HepG2 (cell line): ENCODE measurements around the gene RPL31. TPM values are rescaled to one million over a fixed set of nuclear protein-coding genes. Genes with fewer than 3 reads are reported as not detected.
A peak's percentile ranks its signal among the peaks of the same experiment; 100 is the strongest.

ENCODE experiments used
- ATAC-seq: fragments of 200-7000 bp; cut with Tn5 transposase; 3 replicates; pipeline ENCODE4 v1.9.1; 2020; ENCODE audit warnings: mild to moderate bottlenecking, moderate library complexity
- BruUV-seq: library from RNA; stranded (reverse); fragments of 400-500 nt; replicated peaks from 2 replicates; lab custom pipeline; 2021; lab: Mats Ljungman, UMichigan
- CTCF ChIA-PET: fragments of 300-600 bp; formaldehyde crosslinking; extraction: SDS; loops from one replicate; lab custom pipeline; 2021; ENCODE audit warnings: low total read pairs, inconsistent platforms, low intra/inter-chr PET ratio; lab: Yijun Ruan, JAX
- POLR2A ChIA-PET: fragments of 350-600 bp; sonication (Branson Sonifier 250); formaldehyde crosslinking; loops from one replicate; lab custom pipeline; 2020; ENCODE audit warnings: antibody characterized with exemption, inconsistent platforms; lab: Yijun Ruan, JAX
- DNase-seq: peaks from one replicate; pipeline ENCODE4 v3.0.0-alpha.2; 2015; ENCODE audit warnings: low spot score
- FAIRE-seq: peaks from 3 replicates; lab custom pipeline; 2011; peaks lifted over from hg19 to GRCh38; lab: Jason Lieb, UNC
- H2AFZ ChIP-seq: one replicate; pipeline ENCODE4 v1.6.1; 2011; ENCODE audit warnings: low read length, inconsistent platforms
- H3K27ac ChIP-seq: fragments of 300-600 bp; 3 replicates; pipeline ENCODE4 v1.8.0; 2011; ENCODE audit warnings: mixed run types, mild to moderate bottlenecking, mixed read lengths, low read length, inconsistent platforms; ENCODE audit not compliant: insufficient read depth; ENCODE audit errors: extremely low read length
- H3K27me3 ChIP-seq, 2 experiments: fragments of 200-600 bp in 1 of 2; 2 replicates in 1 of 2; 3 replicates in 1 of 2; pipeline versions ENCODE4 v1.6.0 to v1.8.0; 2011; ENCODE audit warnings: low read length in 2 of 2, mild to moderate bottlenecking in 2 of 2, moderate library complexity in 2 of 2, inconsistent platforms in 1 of 2; ENCODE audit not compliant: insufficient read depth in 2 of 2, control insufficient read depth in 1 of 2
- H3K36me3 ChIP-seq, 2 experiments: fragments of 200-600 bp in 1 of 2; replicated peaks in 1 of 2; 2 replicates in 1 of 2; 3 replicates in 1 of 2; pipeline versions ENCODE4 v1.5.1 to v1.8.0; 2011; ENCODE audit warnings: low read length in 2 of 2, inconsistent platforms in 1 of 2; ENCODE audit not compliant: insufficient read depth in 2 of 2, control insufficient read depth in 1 of 2
- H3K4me1 ChIP-seq: 2 replicates; pipeline ENCODE4 v1.5.1; 2012; ENCODE audit warnings: low read length, inconsistent platforms; ENCODE audit not compliant: insufficient read depth
- H3K4me2 ChIP-seq: 2 replicates; pipeline ENCODE4 v1.6.0; 2011; ENCODE audit warnings: low read depth, low read length, inconsistent platforms
- H3K4me3 ChIP-seq, 3 experiments: fragments of 200-600 bp in 1 of 3; sonication (generic), shearing (Covaris generic) in 1 of 3; replicated peaks in 1 of 3; 2 replicates each; pipeline ENCODE4 v1.5.1; 2011 to 2016; ENCODE audit warnings: low read length in 3 of 3, inconsistent platforms in 2 of 3, low read depth in 2 of 3, mild to moderate bottlenecking in 2 of 3, control low read depth in 1 of 3, mixed read lengths in 1 of 3; ENCODE audit not compliant: insufficient read depth in 1 of 3
- H3K79me2 ChIP-seq: one replicate; pipeline ENCODE4 v1.6.1; 2011; ENCODE audit warnings: low read length, inconsistent platforms; ENCODE audit not compliant: insufficient read depth
- H3K9ac ChIP-seq: 2 replicates; pipeline ENCODE4 v1.6.0; 2011; ENCODE audit warnings: mild to moderate bottlenecking, low read depth, low read length, inconsistent platforms; ENCODE audit not compliant: insufficient read depth
- H3K9me3 ChIP-seq: 2 replicates; pipeline ENCODE4 v1.5.1; 2012; ENCODE audit warnings: mild to moderate bottlenecking, low read length
- H4K20me1 ChIP-seq: 2 replicates; pipeline ENCODE4 v1.6.0; 2011; ENCODE audit warnings: inconsistent platforms, mild to moderate bottlenecking, low read length, moderate library complexity; ENCODE audit not compliant: insufficient read depth
- AGO2 ChIP-seq: fragments of 200-400 bp; formaldehyde crosslinking; optimal IDR thresholded peaks from 2 replicates; pipeline ENCODE3; 2017; ENCODE audit warnings: mild to moderate bottlenecking, low read depth, low read length, moderate library complexity
- POLR2G ChIP-seq: fragments of 200-400 bp; formaldehyde crosslinking; IDR thresholded peaks from 2 replicates; pipeline ENCODE4 v1.6.1; 2018; ENCODE audit warnings: mild to moderate bottlenecking, low read depth, low read length, moderate library complexity
- ZSCAN12 ChIP-seq: sonication (generic); formaldehyde crosslinking; IDR thresholded peaks from 2 replicates; pipeline ENCODE4 v1.9.0; 2021; ENCODE audit warnings: mild to moderate bottlenecking, missing genetic modification reagents
- WGBS: methylation state at CpG from one replicate; pipeline ENCODE4 v1.1.6; 2017; ENCODE audit warnings: low lambda C conversion rate; 5-methylcytosine and 5-hydroxymethylcytosine counted together
- in situ Hi-C: cut with HindIII; loops from 2 replicates; pipeline ENCODE4 v1.10.0; 2017; ENCODE audit warnings: low pct_unique_long_range_greater_than_20kb; ENCODE audit not compliant: extremely low pct_ligation_motif_present
- intact Hi-C: fragments of 100-400 bp; cut with micrococcal nuclease; formaldehyde crosslinking; loops from one replicate; pipeline ENCODE4 v1.10.0; 2022; ENCODE audit not compliant: unreplicated experiment
- polyA plus RNA-seq, 8 experiments: library from polyadenylated mRNA; depleted of rRNA in 3 of 8; stranded (reverse) in 7 of 8; unstranded in 1 of 8; fragments of >200 nt; fragmentation: Illumina TruSeq in 4 of 8; extraction: Trizol in 4 of 8; gene quantifications; 2 replicates each; pipeline versions ENCODE4 v1.2.1 to v1.2.3, GENCODE V29; 2011 to 2016; ENCODE audit warnings: low read depth in 4 of 8, missing spikeins in 1 of 8, mixed read lengths in 1 of 8; ENCODE audit not compliant: insufficient read depth in 1 of 8
- total RNA-seq, 5 experiments: library from RNA; depleted of rRNA; stranded (reverse); fragments of >200 nt; fragmentation: Illumina TruSeq; extraction: Trizol; gene quantifications; 2 replicates each; pipeline ENCODE4 v1.2.3, GENCODE V29; 2016; ENCODE audit warnings: low read depth in 1 of 5
- TF ChIP-seq, protein P1 (sequence below): sonication (generic); formaldehyde crosslinking; IDR thresholded peaks from 2 replicates; pipeline ENCODE4 v1.4.0; 2020; ENCODE audit warnings: mild to moderate bottlenecking, missing genetic modification reagents

The RPL31 gene
- total and polyA plus RNA-seq, 2 of the 13 experiments (the other 11 are each of a cell fraction or from before 2014, with no cell fraction given), result 3,331 to 3,582 TPM

DNA sequence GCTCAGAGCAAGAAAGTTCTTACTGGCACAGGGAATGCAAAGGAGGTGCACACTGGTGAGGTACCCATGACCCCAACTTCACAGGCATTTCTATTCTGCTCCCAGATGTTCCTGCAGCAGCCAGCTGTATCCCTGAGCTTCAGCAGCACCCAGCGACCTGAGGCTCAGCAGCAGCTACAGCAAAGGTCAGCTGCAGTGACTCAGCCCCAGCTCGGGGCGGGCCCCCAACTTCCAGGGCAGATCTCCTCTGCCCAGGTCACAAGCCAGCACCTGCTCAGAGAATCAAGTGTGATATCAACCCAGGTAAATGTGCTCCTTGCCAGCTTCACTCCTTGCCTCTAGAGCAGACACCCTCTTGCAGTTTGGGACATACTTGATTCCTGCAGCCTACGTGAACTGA, 14.1 kb upstream of the RPL31 start:
- ChIA-PET CTCF (no interaction called here), POLR2A (no interaction called here)
- TF ChIP-seq, protein P1, sequence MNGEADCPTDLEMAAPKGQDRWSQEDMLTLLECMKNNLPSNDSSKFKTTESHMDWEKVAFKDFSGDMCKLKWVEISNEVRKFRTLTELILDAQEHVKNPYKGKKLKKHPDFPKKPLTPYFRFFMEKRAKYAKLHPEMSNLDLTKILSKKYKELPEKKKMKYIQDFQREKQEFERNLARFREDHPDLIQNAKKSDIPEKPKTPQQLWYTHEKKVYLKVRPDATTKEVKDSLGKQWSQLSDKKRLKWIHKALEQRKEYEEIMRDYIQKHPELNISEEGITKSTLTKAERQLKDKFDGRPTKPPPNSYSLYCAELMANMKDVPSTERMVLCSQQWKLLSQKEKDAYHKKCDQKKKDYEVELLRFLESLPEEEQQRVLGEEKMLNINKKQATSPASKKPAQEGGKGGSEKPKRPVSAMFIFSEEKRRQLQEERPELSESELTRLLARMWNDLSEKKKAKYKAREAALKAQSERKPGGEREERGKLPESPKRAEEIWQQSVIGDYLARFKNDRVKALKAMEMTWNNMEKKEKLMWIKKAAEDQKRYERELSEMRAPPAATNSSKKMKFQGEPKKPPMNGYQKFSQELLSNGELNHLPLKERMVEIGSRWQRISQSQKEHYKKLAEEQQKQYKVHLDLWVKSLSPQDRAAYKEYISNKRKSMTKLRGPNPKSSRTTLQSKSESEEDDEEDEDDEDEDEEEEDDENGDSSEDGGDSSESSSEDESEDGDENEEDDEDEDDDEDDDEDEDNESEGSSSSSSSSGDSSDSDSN (CRISPR knock-in tag), result 0 out of 2 replicates have a peak, but pooled peaks have one; percentile 22
- TF ChIP-seq ZSCAN12 (no peak), AGO2 (peak; percentile 48), POLR2G (0 out of 2 replicates have a peak, but pooled peaks have one; percentile 30)
- no TSS peak for BruUV-seq
- no peak overlapping the region for H3K27ac ChIP-seq
- no peak overlapping the region for H3K4me2 ChIP-seq
- H3K9ac ChIP-seq, result no peak overlapping the region
- no peaks in the 10 kb centered on the region for H4K20me1 ChIP-seq
- FAIRE-seq, result no peak
- H3K79me2 ChIP-seq, result no peaks in the 10 kb centered on the region
- no peaks in the 10 kb centered on the region for H3K4me1 ChIP-seq
- DNase-seq, result no peak
- no peaks in the 10 kb centered on the region for H3K9me3 ChIP-seq
- no peaks in the 10 kb centered on the region for H3K27me3 ChIP-seq
- intact Hi-C loops, result loop anchor here (10.0 kb wide), 1 partner anchor 93 kb away; no protein-coding TSS in a partner anchor
- H2AFZ ChIP-seq, result no peak overlapping the region
- peaks cover 21 to 59% of the 10 kb centered on the region in 2 experiments for H3K36me3 ChIP-seq
- in situ Hi-C loops, result no loop called here
- 98% methylated on average over 4 of the region's 4 CpGs for WGBS
- no peak for ATAC-seq
- H3K4me3 ChIP-seq, result no peak overlapping the region
